Tibial artery (tissue), 4 donors: ENCODE results near the gene UBE2N.

ENCODE experiments used
- DNase-seq, 2 donors: peaks; one replicate each; pipeline ENCODE4 v3.0.0-alpha.2; 2019
- H3K27ac ChIP-seq, 2 donors: fragments of 200-600 bp; sonication (generic) in 1 of 2; 1 replicate in 1 of 2; 2 replicates in 1 of 2; pipeline ENCODE4 v1.5.1; 2018 to 2019; ENCODE audit warnings: mild to moderate bottlenecking in 1 of 2
- H3K27me3 ChIP-seq, 2 donors: fragments of 200-600 bp; sonication (generic) in 1 of 2; one replicate each; pipeline versions ENCODE4 v1.5.1 to v1.6.0; 2016 to 2019
- H3K36me3 ChIP-seq, 3 donors: fragments of 200-600 bp; sonication (generic) in 2 of 3; one replicate each; pipeline ENCODE4 v1.5.1; 2016 to 2019; ENCODE audit warnings: mild to moderate bottlenecking in 2 of 3
- H3K4me1 ChIP-seq, 4 donors: fragments of 200-600 bp; sonication (generic) in 2 of 4; 1 replicate in 3 of 4; 2 replicates in 1 of 4; pipeline ENCODE4 v1.5.1; 2016 to 2019
- H3K4me3 ChIP-seq, 2 donors: fragments of 200-600 bp; sonication (generic) in 1 of 2; 1 replicate in 1 of 2; 2 replicates in 1 of 2; pipeline ENCODE4 v1.5.1; 2018 to 2019; ENCODE audit warnings: mild to moderate bottlenecking in 2 of 2
- H3K9me3 ChIP-seq, 3 donors: fragments of 200-600 bp; sonication (generic) in 1 of 3; one replicate each; pipeline ENCODE4 v1.5.1; 2016 to 2019
- intact Hi-C: fragments of 100-400 bp; cut with DNase I; formaldehyde crosslinking; loops from one replicate; pipeline ENCODE4 v1.15.0; 2023; ENCODE audit warnings: low total_unique reads
- TF ChIP-seq, protein P1 (sequence below), 2 experiments: fragments of 200-600 bp in 1 of 2; fragments of 450-650 bp in 1 of 2; IDR thresholded peaks; one replicate each; pipeline ENCODE4 v1.5.1; 2017 to 2019; ENCODE audit warnings: antibody characterized with exemption in 2 of 2, mild to moderate bottlenecking in 1 of 2, moderate library complexity in 1 of 2

UBE2N gene

DNA sequence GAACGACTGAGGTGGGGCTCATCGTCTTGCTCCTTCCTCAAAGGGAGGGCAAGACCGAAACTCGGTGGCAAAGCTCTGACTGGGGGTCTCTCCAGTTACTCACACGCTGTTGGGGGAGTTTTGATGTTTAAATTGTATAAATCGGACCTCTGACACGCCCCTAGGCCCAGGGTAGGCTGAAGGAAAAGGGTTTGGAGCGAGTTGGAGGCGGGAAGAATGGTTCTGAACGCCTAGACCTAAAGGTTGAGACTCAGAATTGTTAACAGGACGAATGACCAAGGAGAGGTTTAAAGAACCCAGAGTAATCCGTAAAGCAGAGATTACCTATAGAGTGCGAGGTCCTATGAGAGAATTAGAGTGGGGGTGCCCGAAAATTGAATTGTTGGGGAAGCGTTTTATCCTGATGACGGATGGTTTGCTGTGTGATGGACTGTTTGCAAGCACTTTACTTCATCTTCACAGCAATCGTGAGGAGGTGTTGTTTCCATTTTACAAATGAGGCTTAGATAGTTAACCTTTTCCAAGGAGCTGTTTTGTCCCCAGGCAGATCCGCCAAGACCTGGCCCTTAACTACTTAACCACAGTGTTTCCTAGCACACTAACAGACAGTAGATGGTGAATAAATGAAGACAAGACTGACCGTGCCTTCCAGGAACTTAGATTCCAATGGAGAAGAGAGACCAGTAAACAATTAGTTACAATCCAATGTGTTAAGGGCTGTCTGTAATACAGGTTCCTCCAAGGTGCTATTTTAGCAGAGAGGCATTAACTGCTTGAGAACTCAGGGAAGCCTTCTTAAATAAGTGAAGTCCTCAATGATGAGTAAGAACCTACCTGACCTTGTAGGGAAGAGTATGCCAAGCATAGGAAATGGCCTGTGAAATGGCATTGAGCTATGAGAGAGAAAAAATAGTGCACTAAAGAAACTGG, 929 bp upstream of the UBE2N start:
- peak overlapping the region; percentile 95 to 100 for H3K4me3 ChIP-seq
- no peak for DNase-seq
- TF ChIP-seq, protein P1, sequence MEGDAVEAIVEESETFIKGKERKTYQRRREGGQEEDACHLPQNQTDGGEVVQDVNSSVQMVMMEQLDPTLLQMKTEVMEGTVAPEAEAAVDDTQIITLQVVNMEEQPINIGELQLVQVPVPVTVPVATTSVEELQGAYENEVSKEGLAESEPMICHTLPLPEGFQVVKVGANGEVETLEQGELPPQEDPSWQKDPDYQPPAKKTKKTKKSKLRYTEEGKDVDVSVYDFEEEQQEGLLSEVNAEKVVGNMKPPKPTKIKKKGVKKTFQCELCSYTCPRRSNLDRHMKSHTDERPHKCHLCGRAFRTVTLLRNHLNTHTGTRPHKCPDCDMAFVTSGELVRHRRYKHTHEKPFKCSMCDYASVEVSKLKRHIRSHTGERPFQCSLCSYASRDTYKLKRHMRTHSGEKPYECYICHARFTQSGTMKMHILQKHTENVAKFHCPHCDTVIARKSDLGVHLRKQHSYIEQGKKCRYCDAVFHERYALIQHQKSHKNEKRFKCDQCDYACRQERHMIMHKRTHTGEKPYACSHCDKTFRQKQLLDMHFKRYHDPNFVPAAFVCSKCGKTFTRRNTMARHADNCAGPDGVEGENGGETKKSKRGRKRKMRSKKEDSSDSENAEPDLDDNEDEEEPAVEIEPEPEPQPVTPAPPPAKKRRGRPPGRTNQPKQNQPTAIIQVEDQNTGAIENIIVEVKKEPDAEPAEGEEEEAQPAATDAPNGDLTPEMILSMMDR (IDR thresholded peaks at IDR 0.05): no peak
- H3K9me3 ChIP-seq: no peaks in the 10 kb centered on the region
- intact Hi-C loops: no loop called here
- H3K4me1 ChIP-seq: peaks cover 0 to 37% (median 21%) of the 10 kb centered on the region in 4 donors
- no peaks in the 10 kb centered on the region for H3K27me3 ChIP-seq
- no peaks in the 10 kb centered on the region for H3K36me3 ChIP-seq
- H3K27ac ChIP-seq: peak overlapping the region; percentile 98

DNA sequence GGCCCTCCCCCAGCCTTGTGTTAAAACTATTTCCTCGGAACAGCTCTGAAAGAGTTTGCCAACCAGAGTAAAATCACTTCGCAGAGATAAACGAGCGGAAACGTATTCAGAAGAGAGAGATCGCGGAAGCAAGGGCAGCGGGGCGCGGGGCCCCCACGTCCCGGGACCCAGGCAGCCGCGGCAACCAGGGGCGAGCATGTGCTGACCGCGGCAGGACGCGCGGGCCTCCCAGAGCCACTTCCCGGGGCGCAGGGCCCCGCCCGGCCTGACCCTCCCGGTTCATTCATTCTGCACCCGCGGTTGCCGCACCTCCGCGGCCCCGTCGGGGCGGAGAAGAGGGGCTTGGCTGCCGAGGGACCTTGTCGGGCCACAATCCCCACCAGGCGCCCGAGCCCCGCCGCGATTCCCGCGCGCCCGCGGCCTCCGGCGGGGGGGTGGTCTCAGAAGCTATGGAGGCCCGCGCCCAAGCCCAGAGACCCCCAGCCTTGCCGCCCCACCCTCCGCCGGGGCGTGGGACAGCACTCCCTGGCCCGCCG, 598 bp downstream of the UBE2N start:
- Histone ChIP-seq H3K4me1 (peaks cover 0 to 49% (median 24%) of the 10 kb centered on the region in 4 donors), H3K27ac (peak overlapping the region; percentile 98), H3K36me3 (no peaks in the 10 kb centered on the region), H3K27me3 (no peaks in the 10 kb centered on the region), H3K4me3 (peak overlapping the region; percentile 95 to 100), H3K9me3 (no peaks in the 10 kb centered on the region)
- DNase-seq: peak in 1 of 2 donors; percentile 74
- TF ChIP-seq, protein P1 (IDR thresholded peaks at IDR 0.05): no peak
- intact Hi-C loops: no loop called here

DNA sequence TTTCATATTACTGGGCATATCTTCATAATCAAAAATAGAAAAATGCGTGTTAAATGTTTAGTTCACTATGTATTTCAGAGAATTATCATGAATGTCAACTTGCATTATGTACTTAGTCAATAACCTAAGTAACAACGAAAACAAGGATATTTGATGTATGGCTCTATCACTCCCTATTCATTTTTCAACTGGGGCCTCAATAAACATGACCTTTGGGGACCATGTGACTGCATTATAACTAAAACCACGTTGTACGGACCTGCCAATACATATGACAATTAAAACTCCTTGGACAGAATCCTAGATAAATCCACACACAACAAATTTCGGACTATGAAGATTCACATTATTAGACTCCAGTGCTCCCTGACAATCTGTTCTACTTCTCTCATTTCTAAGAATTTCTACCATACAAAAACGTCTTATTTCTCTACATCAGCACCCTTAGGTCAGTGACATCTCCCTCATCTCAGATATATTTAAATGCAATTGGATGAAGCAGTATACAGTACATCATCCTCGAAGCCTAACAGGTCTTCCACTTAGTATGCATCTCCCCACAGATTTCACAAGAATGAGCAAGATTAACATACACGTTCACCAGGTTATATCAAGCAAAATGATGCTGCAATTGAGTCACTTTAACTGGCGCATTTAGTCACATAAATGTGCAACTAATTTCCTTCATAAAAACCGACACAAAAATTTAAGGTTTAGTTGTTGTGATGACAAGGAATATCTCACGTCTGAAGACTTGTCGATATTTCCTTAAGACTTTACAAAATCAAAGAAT, 1.5 kb downstream of the UBE2N start:
- intact Hi-C loops: no loop called here
- TF ChIP-seq, protein P1 (IDR thresholded peaks at IDR 0.05): no peak
- peak overlapping the region in 1 of 2 donors; percentile 98 for H3K27ac ChIP-seq
- H3K4me1 ChIP-seq: peaks cover 0 to 58% (median 25%) of the 10 kb centered on the region in 4 donors
- no peaks in the 10 kb centered on the region for H3K9me3 ChIP-seq
- DNase-seq: no peak
- peak overlapping the region; percentile 95 to 100 for H3K4me3 ChIP-seq
- no peaks in the 10 kb centered on the region for H3K27me3 ChIP-seq
- H3K36me3 ChIP-seq: no peaks in the 10 kb centered on the region

DNA sequence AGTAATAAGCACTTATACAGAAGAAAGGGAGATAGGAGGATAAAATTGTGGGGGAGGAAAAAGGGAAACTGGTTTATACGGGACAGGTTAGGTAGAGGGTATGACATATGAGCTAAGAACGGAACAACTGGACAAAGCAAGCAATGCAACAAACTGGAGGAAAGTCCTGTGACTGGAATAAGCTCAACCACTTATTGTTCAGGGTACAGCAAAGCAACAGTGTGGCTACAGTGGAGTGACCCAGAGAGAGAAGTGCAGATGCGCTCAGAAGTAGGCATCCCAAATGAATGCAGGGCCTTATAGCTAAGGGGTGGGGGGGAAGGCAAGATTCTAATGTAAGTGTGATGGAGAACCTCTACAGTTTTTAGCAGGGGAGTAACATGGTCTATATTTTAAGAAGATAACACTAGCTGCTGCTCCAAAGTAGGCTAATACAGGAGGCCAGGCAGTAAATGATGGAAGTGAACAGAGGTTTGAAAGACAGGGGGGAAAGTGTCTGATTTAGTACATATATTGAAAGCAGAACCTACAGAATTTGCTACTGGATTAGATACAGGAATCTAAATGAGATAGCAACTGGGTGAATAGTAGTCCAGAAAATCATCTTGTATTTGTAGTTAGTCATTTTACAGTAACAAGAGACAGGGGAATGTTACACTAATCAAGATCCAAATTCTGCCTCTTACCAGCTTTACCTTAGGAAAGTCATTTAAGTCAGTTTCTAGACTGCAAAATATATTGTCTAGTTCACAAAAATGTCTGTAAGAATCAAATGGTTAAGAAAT, 3.3 kb downstream of the UBE2N start:
- no peaks in the 10 kb centered on the region for H3K27me3 ChIP-seq
- no peaks in the 10 kb centered on the region for H3K9me3 ChIP-seq
- H3K27ac ChIP-seq: no peak overlapping the region
- intact Hi-C loops: no loop called here
- peaks cover 0 to 74% (median 35%) of the 10 kb centered on the region in 4 donors for H3K4me1 ChIP-seq
- no peak for DNase-seq
- no peak overlapping the region for H3K4me3 ChIP-seq
- H3K36me3 ChIP-seq: no peaks in the 10 kb centered on the region
- TF ChIP-seq, protein P1 (IDR thresholded peaks at IDR 0.05): no peak
